Activated gamma-delta T cell (primary cell): ENCODE results near the gene TARBP1.

ENCODE experiments used
- DNase-seq: peaks from one replicate; lab custom pipeline; 2025; lab: John Stamatoyannopoulos, UW

Gene TARBP1

GRCh38 chr1:234484991-234485739 lies 6.2 kb upstream of the TARBP1 start:
- no peak for DNase-seq

GRCh38 chr1:234484218-234484617 lies 5.2 kb upstream of the TARBP1 start:
- DNase-seq = no peak

- no peak for DNase-seq
Observed at GRCh38 chr1:234481771-234482170, 2.8 kb upstream of the TARBP1 start.

GRCh38 chr1:234479866-234480265 lies 887 bp upstream of the TARBP1 start:
- no peak for DNase-seq

- DNase-seq = no peak
Observed at GRCh38 chr1:234479310-234479559, 256 bp upstream of the TARBP1 start.

- peak; percentile 48 for DNase-seq
Observed at GRCh38 chr1:234478152-234478480, 863 bp downstream of the TARBP1 start.

- DNase-seq = no peak
Observed at GRCh38 chr1:234477386-234478151, 1.4 kb downstream of the TARBP1 start.

GRCh38 chr1:234476172-234476571 lies 2.8 kb downstream of the TARBP1 start:
- DNase-seq = no peak

GRCh38 chr1:234475167-234475793 lies 3.7 kb downstream of the TARBP1 start:
- no peak for DNase-seq

GRCh38 chr1:234474375-234474774 lies 4.6 kb downstream of the TARBP1 start:
- DNase-seq = no peak

- DNase-seq = no peak
Observed at GRCh38 chr1:234473118-234473517, 5.9 kb downstream of the TARBP1 start.

GRCh38 chr1:234469376-234469775 lies 9.6 kb downstream of the TARBP1 start:
- no peak for DNase-seq

- DNase-seq = no peak
Observed at GRCh38 chr1:234468580-234468979, 10.4 kb downstream of the TARBP1 start.

- no peak for DNase-seq
Observed at GRCh38 chr1:234467821-234468220, 11.2 kb downstream of the TARBP1 start.

- no peak for DNase-seq
Observed at GRCh38 chr1:234466945-234467344, 12.0 kb downstream of the TARBP1 start.

GRCh38 chr1:234463749-234464148 lies 15.2 kb downstream of the TARBP1 start:
- DNase-seq = no peak

GRCh38 chr1:234460652-234461051 lies 18.3 kb downstream of the TARBP1 start:
- no peak for DNase-seq

GRCh38 chr1:234458352-234459017 lies 20.5 kb downstream of the TARBP1 start:
- DNase-seq = no peak

GRCh38 chr1:234454926-234455325 lies 24.1 kb downstream of the TARBP1 start:
- no peak for DNase-seq

GRCh38 chr1:234452406-234452965 lies 26.5 kb downstream of the TARBP1 start:
- no peak for DNase-seq

GRCh38 chr1:234440348-234440747 lies 38.6 kb downstream of the TARBP1 start:
- no peak for DNase-seq

GRCh38 chr1:234438579-234438978 lies 40.4 kb downstream of the TARBP1 start:
- DNase-seq = no peak
